Activated CD4-positive, alpha-beta T cell treated with anti-CD3 and anti-CD28 coated beads, Interleukin-10, Interleukin-2, amounts not matched to agents 100 ng/mL and 50 ng/mL, durations not matched to agents 16 hours and 8 hours (primary cell): ENCODE measurements around the gene CACNA2D1.

Source experiments
- DNase-seq: peaks from one replicate; pipeline ENCODE4 v3.0.0-alpha.2; 2020

CACNA2D1 gene

DNA sequence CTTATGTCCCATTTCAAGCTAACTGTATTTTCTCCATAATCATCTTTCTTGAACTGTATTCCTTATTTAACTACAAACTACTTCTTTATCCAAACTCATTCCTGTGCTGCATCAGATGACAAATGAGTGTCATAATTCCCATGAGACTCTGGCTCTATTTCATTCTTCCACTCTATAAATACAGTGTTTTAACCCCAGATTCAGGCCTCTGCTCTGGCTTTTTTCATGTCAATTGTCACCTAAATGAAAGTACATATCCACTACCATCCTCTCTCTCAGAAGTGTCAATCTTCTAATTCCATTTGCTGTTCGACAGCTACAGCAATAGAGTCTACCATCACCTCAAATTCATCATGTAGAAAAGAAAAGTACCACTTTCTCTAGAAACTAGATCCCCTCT is 172.7 kb downstream of the CACNA2D1 start:
- DNase-seq: no peak

DNA sequence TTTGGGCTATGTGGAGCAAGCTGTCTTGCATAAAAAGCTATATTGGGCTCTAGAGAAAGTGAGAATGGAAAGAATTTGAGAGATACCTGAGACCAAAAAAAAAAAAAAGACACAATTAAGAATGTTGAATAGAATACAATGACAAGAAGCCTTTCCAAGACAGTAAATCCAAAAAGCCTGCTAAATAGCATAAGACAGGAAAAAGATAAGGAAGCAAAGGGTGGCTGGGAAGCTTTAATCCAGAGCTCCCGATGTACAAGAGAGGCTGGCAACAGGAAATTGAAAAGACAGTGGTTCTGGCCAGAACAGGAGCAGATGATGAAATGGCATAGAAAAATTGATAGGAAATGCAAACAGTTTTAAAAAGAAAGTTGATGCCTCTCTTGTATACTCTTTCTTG is 174.9 kb downstream of the CACNA2D1 start:
- DNase-seq: no peak

DNA sequence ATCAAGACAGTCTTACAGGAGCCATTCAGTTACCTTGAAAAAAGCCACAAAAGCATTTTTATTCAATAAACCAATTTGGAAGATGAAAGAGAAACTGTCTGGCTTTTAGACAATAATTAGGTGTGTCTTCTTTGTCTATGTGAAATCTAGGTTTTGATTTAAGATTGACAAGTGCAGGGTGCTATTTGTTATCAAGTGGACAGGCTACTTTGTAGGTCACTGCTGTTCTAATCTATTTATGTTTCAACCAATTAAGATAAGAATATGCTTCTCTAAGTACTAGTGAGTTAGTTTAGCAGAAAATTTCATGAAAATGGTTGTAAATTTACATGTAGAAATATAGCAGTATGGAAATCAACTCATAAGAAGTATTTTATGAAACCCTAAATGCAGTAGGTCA is 177.5 kb downstream of the CACNA2D1 start:
- no peak for DNase-seq

DNA sequence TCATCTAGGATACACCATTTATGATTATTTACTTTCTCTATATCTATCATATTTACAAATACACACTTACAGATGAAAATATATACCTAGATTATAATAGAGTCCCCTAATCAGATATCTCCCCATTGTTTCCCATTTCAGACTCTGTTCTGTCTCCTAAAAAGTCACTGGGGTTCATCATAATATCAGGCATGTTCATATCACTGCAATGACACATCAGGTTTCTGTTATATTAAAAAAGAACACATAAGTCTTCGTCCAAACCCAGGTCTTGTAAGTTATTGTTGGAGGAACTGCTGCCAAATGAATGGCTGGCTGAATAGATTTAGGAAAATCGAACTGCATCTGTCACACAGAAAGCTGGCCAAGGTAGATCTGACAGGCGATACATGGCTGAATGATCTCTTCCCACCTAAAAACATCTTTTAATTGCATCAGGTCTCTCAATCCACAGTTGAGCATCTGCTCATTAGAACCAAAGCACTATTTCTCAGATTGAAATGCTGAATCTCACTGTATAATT is 178.7 kb downstream of the CACNA2D1 start:
- no peak for DNase-seq

DNA sequence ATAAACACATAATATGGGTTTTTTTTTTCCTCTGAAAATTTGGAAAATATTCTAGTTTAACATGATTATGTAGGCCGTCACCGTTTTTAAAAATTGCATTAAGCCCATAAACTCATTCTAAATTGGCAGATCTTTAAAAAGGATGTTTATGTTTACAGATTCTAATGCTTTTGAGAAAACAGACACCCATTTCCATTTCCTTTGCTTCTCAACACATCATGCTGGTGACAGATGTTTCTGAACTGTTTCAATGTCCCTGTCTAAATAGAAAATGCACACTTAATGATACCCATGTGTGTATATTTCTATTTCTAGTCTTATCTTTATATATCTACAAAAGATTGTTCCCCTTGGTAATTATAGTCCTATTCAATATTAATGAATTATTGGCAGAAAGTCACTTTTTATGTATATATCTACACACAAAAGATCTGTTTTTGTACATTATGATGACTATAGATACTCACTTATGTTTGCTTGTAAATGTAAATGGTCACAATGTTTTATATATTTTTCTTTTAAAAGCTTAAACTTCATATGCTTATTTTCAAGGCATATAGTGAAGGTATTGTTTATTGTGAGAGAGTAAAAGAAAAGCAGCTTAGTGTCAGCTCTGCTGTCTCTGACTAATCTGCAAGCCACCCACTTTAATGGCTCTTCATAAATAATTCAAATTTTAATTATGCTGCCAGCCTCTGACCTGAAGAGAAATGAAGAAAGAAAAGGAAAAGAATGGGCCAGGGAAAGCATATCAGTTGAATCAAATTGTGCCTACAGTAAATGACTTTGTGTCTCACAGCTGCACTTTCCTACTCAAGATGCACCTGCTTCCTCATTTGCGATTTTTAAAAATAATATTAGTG is 179.4 kb downstream of the CACNA2D1 start:
- DNase-seq: no peak

DNA sequence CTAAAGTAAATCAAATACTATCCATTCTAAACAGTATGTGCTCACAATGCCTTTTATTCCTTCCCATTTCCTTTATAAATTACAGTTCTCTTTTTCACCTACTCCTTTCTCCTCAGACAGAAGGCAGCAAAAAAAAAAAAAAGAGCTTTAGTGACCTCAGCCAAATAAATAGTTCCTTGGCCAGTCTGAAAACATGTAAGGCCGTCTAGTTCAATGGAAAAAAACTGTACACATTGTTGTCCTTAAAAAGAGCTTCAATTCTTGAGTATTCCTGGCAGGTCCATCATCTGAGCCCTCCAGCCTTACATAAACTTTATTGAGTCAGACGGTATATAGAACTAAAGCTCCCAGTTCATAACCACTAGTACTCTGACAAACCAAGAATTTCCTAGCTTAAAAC is 185.4 kb downstream of the CACNA2D1 start:
- DNase-seq: no peak

DNA sequence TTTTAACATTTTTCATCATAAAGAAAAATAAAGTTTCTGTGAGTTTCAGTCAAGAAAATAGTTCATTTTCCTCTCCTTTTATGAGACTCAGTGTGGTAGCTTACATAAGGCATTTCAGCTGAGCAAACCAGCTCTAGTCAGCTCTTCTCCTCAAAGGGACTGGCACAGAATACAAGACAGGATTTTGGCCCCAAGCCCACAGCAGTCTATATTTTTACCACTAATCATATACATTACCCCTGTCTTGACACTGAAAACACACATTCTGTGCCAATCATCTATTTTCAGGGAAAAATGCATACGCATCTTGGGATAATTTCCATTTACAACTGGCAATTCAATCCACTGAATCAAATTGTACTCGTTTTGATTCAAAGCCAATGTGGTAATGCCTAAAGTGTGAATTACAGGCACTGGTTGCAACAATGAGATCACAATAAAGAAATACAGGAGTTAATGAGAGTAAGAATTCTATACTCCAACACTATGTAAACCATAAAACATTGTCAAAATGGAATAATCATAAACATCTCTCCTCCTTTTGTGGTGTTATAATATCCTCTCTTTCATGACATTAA is 186.4 kb downstream of the CACNA2D1 start:
- DNase-seq: no peak

DNA sequence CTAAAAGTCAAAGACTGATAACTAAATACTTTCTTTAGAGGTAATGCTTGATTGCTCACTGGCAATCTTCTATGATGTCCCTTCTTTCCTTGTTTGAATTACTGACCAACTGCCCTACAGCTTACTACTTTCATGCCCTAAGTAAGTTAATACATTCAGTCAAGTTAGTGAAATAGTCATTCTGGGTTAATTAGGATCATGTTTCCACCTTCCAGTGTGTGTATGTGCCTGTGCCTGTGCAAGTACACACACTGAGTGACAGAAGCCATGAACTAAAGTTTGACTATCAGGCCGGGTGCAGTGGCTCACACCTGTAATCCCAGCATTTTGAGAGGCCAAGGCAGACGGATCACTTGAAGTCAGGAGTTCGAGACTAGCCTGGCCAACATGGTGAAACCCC is 187.9 kb downstream of the CACNA2D1 start:
- DNase-seq: no peak

DNA sequence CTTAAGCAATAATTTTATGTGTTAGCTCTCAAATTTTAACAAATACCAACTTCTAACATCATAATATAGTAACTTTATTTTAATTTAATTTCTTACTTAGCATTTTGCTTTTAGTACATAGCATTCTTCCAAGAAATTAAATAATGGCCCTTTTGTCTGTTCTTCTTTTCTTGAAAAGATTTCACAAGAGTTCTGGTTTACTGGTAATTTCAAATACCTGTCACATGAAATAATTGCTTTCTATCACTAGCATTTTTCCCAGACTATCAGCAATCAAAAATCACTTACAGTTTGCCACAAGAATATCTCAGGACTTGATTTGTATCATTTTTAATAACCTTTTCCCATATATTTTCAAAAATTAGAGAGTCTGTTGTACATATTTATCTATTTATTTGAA is 193.0 kb downstream of the CACNA2D1 start:
- no peak for DNase-seq

DNA sequence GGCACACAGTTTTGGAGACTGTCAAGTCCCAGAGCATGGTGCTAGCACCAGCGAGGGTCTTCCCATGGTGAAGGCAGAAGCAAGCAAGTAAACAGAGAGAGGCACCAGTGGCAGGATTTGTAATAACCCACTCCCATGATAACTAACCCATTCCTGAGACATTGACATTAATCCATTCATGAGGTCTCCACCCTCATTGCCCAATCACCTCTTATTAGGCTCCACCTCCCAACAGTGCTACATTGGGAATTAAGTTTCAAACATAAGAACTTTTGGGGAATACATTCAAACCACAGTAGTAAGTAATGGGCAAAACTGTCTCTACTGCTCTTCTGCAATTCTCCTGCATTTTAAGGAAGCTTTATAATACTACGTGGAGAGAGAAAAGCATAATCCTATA is 193.6 kb downstream of the CACNA2D1 start:
- DNase-seq: no peak

DNA sequence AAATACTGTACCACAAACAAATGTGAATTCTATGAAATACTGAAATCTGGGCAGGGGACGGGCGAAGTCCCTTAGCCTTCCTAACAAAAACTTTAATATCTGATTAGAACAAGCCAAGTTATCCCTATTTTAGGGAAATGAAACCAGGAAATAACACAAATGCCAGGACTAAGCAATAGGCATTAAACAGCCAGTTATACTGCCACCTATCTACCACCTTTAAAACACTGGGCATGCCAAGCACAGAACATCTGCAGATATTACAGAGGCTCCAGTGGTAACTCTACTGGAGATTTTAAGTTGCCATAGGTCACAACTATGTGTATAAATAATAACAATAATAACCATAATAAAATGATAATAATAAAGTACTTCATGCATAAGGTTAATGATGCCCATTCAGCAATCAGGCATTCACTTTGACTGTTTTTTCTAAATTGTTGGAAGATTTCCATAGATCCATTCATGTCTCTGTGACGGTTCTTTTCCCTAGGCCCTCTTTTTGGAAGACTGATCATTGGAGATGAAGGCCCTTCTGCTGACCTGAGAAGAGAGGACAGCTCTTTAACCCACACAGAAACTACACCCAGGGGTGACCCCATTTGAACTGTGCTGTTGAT is 195.7 kb downstream of the CACNA2D1 start:
- DNase-seq: no peak

DNA sequence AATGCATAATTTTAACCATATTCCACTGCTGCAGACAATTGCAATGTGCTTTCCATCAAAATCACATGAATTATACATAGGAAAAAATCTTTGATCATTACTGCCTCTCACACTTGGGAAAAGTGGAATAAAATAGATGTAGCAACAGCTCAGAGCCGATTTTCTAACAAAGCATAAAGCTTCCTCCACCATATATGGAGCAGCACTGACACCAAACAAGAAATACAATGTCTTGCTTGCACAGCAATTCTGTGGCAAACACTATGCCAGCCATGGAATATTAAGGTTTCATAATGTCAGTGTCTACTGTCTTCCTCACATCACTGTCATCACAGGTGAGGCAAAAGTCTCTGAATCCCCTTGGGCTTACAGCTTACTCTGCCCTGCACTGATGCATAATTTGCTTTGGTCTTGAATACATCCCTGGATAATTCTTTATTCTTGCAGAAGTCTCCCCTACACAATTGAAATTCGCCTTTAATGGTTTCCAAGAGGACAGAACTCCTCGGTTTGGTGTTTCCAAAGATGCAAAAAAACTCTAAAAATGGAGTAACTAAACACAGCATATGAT is 198.5 kb downstream of the CACNA2D1 start:
- DNase-seq: no peak

DNA sequence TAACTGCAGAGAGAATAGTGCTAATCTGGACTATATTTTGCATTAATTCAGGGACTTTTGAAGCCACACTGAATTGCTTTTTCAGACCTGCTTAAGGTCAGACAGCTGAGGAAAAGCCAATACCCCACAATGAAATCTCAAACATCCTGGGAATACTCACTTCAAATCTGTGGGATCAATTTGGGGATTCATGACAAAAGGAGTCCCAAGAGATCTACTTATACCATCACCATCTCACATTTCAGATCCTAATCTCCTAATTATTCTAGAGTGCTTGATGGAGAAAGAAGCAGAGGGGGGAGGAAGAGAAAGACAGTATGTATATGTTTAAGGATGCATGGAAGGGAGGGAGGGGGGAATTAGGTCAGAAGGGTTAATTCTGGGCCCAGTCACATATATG is 202.2 kb downstream of the CACNA2D1 start:
- no peak for DNase-seq

DNA sequence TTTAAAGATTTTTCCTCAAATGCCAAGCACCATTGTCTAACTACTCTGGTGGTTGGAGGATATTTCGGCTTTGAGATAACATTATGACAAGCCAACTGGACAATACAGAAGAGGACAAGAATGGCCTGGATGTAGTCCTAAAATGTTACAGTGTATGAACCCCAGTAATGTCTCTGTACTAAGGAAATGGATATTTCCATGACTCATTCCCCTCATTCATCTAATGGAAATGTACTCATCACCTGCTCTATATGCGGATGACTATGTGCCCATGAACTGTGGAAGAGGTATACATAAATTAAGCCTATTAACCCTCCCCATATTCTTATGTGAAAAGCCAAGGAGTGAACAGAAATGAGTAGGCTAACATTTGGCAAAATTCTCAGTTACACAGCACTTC is 207.9 kb downstream of the CACNA2D1 start:
- DNase-seq: no peak

DNA sequence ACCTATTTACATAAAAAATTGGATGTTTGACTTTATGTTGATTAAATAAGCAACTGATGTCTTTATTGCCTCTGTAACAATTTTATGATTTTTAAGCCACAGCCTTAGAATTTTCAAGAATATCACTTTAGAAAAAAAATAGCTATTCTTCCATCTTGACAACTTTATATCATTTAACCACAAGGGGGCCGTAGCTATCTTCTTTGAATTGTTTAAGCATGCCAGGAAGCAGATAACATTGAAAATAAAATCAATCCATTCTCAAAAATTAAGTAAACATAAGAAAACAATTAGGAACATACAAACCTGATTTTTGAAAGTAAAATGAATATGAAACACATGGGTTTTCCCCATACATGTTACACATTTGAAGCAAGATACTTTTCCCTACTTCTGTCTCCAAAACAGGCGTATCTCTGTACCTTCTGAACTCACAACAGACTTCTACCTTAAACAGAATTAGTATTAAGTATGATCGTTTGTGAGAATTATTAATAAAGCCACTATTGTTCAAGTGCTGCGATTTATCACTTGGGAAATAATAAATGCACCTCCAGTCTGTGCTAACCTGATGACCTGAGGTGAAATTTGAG is 209.0 kb downstream of the CACNA2D1 start:
- DNase-seq: peak; percentile 10

DNA sequence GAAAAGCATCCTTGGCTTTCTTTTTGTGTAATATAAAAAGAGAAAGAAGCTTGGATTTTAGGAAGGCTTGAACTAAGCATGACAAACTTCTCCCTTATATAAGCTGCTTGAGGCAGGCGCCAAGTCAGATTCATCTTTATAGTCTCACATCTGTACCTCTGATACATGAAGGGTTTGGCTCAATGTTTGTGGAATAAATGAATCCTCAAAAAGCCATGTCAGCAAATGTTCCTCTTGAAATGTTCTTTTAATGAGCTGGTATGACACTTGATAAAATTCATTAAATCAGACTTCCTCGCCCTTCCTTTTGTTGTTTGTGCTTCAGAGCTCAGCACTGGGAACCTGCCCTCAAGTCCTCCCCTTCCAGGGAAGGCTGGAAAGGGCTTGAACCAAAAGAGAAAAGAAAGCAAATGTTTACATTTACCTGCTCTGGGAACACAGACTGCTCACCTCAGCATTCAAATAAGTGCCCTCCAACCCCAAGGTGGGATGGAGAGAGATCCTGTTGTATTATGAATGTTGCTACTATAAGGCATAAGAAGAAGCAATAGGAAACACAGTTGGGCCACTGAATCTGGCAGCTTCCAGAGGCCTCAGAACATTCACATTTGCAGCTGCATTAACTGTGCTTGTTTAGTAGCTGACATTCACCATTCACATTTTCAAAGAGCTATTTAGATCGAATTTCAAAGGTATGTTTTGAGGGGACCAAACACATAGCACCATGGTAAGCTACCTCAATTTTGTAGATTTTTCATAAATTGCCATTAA is 212.6 kb downstream of the CACNA2D1 start:
- no peak for DNase-seq

DNA sequence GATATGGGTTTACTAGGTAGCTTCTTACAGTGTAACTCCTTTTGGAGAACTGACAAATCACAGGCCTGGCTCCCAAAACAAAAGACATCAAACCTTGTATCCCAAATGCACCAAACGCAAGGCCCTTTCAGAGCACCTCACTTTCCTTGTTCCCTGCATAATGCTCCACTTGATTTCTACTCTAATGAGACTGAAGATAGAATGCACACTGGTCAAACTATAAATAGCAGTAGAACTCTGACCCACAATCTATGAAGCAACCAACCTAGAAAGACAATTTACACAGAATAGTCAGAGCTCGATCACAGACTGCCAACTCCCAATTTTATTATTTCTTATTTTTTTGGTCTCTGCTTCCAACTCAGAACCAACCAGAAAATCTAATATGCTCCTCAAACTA is 214.4 kb downstream of the CACNA2D1 start:
- no peak for DNase-seq

DNA sequence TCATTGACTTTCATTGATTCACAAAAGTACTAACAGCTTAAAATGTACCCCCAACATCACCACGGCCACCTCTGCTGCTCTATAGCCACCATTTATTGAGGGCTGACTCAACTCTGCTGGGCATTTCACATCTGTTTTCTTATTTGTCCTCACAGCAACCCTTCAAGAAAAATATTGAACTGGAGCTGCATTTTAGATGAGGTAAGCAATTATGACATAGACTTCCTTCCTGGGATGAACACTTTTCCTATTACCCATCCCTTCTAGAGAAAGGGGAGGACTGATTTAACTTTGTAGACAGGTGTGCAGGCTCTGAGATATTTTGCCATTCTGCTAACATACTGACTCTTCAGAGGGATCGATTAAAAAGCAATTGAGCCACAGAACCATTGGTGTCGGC is 217.4 kb downstream of the CACNA2D1 start:
- no peak for DNase-seq

DNA sequence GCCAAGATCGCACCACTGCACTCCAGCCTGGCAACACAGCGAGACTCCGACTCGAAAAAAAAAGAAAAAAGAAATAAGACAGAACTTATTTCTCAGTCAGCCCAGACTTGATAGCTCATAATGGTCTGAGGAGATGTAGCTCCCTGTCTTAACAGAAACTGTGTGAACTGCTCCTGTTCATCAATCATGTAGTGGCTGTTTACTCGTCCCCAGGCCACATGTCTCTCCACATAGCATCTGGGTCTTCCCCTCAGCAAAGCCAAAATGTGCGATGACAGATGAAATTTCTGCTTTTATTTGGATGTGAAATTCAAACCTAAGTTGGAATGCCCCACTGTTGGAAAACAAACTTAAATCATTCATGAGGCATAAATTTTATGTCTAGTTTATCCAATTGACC is 219.0 kb downstream of the CACNA2D1 start:
- no peak for DNase-seq

DNA sequence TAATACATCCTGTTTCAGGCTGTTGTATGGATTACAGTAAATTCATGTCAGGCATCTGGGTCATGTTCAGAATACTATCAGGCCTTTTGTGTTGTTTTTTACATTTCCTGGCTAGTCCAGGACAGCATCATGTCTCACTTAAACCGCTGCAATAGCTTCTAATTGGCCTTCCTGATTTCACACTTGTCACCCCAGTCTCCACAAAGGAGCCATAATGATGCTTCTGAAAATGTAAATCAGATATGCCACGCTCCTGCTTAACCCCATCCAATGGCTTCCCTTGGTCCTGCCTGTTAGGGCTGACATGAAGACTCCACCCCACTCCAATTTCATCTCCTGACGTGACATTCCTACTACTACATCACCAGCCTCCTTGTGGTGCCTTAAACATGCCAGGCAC is 220.0 kb downstream of the CACNA2D1 start:
- DNase-seq: no peak

DNA sequence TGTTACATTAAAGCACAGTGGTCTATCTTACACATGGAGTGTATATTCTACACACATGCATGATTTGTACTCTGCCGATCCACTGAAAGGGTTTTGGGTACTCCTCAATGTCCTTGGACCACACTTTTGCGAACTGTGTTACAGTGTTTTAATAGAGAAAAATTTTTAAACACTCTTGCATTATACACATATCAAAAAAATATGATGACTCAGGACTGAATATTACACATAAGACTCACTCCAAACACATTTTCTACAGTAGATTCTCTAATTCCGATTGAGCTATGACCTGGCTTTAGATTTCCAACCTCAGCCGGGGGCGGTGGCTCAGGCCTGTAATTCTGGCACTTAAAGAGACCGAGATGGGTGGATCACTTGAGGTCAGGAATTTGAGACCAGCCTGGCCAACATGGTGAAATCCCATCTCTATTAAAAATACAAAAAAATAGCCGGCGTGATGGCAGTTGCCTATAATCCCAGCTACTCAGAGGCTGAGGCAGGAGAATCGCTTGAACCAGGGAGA is 222.4 kb downstream of the CACNA2D1 start:
- DNase-seq: no peak

DNA sequence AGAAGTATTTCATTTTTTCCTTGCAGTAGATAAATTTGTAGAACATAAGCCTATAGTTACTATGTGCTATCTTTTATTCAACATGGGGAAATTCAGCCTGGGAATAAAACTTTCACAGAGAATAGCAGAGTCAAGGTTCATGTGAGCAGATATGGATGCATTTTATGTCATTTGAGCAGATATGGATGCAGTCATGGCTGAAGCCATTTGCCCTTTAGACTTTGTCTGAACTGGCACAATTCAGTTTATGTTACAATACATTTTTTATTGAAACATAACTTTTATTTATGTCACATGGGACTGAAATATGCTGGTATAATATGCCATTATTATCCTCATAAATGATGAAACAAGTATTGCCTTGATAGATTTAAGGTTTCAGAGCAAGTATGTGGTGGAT is 231.1 kb downstream of the CACNA2D1 start:
- DNase-seq: no peak
